Activated T-cell treated with anti-CD3 and anti-CD28 coated beads, Interleukin-2, amount 50 U/mL, for 1 hour (primary cell): ENCODE results near the gene RIMS4.

Experiments used
- DNase-seq: peaks from one replicate; pipeline ENCODE4 v3.0.0-alpha.2; 2020

RIMS4 gene

DNA sequence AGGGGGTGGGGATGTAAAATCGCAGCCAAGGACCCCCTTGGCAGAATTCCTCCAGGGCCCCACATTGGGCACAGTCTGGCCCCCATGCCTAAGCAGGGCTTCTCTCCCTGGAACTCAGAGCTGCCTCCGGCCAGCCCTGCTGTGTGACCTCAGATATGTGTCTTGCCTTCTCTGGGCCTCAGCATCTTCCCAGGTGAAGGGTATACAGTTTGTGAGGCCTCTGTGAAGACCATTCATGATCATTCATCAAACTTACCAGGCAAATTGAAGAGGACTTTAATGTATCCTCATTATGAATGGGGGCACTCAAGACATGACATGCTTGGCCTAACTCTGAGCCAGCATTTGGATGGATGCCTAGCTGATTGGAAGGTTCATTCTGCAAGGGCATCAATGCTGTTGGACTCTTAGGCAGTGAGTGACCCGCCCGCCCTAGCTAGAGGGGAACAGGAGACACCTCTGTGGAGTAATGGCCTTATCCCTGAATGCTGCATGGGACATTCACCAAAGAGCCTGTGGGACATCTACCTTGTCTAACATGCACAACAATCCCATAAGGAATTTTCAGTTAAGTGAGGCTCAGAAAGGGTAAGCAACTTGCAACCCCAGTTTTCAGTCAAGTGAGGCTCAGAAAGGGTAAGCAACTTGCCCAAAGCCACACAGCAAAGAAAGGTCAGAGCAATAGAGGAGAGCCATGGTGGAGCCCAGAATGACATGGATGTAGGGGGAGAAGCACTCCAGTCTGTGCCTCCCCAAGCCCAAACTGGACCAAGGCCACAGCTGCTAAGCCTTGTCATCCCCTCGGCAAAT is 94.6 kb downstream of the RIMS4 start:
- DNase-seq, result no peak

DNA sequence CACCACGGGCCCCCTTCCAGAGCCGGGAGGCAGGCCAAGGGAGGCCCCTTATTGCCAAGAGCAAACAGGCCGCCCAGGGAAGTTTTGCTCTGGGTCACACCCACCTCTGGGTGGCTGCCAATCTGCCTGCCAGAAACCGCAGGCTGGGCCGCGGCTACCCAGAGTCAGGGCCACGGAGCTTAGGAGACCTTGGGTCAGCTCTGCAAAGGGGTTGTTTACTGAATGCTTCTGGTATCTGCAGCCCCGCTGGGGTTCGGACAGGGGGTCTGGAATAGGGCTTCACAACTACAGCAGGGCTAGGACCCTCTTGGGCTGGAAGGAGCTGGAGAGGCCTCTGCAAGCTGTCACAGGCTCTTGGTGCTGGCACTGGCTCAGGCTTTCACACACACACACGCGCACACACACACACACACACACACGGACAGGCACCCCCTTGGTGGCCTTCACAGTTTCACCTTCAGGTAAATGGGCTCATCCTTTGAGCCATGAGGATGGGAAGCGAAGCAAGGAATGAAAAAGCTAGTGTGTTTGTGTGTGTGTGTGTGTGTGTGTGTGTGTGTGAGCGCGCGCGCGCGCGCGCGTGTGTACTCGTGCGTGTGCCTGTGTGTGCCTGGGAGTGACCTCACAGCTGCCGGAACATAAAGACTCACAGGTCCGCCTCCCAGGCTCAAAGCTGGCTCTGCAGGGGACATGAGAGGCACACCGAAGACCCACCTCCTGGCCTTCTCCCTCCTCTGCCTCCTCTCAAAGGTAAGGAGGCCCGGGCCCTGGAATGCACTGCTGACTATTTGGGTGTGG is 95.4 kb downstream of the RIMS4 start, which contains the start of gene CCN5:
Gene CCN5 (plus strand): TSS at position 669 of the 798 bp plus-strand sequence. CDS start 22 bp downstream, at position 691.
- no peak for DNase-seq

DNA sequence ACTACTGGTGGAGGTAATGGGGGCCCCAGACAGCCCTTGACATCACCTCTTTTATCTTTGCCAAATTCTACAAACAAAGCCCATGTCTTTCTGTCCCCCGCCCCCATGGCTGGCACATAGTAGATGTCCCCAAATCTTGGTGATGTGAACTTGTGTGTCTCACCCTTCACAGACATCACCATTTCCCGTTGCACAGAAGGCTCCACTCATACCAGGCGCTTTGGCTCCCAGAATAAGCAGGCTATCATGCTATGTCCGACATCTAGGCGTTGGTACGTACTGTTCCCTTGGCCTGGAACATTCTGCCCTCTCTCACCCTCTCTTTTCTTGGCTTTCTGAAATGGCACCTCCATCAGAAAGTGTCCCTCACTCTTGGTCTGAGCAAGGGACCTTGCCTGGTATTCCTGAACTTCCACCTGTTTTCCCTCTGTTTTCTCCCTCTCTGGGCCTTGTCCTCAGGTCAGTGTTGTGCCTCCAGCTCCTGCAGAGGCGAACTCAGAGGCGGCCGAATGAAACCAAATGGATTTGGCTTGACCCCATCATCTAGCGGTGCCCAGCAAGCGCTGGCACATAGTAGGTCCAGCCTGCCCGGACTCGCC is 96.1 kb downstream of the RIMS4 start:
- DNase-seq, result no peak

DNA sequence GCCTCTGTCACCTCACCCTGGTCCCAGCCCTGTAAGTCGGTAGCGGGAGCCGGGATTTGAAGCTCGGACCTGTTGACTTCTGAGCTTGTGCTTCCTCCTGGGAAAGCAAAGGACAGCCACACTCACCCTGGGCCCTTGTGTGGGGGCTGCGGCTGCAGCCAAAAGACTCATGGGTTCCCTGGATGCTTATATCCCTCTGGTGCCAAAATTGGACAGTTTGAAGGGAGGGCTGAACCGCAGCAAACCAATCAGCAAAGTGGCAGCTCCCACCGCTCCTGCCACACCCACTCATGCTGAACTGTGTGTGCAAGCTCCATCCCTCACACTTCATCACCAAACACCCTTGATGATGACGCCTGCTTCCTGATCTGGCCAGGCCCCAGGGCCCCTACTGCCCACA is 99.1 kb downstream of the RIMS4 start:
- no peak for DNase-seq

DNA sequence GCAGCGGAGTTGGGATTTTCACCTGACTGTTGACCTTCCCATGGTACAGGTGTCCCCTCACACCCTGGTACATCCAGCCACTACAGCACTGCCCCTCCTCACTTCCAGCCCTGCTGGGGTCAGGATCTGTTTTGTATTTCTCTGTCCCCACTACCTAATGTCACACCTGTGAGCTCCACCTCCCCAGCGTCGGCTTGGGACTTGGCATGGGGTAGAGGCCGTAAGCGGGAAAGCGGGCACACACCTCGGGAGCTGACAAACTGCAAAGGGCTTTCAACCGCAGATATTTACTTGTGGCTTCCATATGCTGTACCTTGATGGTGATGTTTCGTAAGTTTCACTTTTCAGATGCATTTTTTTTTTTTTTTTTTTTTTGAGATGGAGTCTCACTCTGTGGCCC is 100.5 kb downstream of the RIMS4 start:
- no peak for DNase-seq

DNA sequence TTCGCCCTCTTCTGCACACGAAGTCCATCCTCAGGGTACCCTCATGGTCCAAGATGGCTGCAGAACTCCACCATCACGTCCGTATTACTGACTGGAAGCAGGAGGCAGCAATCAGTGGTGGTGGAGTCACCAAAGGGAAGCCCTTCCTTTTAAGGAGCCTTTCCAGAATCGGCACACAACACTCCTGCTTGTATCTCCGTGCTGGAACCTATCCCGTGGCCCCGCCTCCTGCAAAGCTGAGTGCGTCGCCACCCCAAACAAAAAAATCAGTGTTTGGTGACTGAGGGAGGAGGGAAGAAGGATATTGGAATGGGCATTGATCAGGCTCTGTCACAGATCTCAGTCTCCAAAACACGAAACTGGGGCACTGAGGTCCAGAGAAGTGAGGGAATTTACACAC is 101.0 kb downstream of the RIMS4 start:
- no peak for DNase-seq

DNA sequence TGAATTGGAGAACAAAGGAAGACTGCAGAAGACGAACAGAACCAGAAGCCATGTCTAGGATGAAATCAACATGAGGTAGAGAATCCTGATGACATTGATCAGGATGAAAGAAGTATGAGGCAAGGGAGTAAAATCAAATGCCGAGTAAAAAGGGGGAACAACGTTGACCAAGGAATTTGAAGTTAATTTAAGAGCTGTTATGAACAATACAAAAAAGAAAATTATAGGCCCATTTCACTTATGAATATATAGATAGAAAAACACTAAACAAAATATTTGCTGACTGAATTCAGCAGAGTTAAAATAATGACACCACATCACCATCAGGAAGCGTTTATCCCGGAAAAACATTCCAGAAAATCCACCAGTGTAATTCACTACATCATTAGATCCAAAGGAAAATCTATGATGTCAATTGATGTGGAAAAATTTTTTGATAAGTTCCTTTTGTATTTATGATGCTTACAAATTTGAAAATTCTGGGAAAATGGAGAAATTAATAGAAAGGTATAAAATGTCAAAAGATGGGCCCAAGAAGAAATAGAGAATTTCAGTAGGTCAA is 103.2 kb downstream of the RIMS4 start:
- no peak for DNase-seq

DNA sequence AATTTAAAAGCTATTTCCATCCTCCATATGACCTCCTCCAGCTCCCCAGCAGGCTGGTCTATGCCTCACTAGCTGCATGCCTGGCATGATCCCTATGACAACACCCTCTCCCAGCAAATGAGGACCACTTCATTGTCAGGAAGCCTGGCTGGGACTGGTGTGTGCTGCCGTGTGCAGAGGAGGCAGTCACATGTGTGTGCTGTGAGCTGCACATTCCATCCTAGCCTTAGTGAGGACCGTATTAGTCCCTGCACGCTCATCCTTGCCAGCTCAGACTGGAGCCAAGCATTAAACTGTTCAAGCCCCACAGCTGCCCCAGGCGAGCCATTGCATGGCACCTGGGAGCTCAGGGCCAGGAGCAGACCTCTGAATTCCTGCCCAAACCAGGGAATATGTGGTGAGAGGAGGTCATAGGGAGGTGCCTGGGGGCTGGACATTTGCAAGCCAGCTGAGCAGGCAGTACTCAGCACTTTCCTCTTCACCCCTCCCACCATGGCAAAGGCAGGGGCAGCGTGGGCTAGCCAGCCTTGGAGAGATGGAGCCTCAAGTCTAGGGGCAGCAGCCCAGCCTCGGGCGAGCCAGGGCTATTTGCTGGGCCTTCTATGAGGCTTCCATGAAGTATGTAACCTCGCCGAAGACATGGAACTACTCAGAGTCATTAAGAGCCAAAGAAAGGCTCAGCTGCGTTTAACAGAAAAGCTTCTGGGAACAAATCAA is 103.9 kb downstream of the RIMS4 start:
- DNase-seq, result no peak

DNA sequence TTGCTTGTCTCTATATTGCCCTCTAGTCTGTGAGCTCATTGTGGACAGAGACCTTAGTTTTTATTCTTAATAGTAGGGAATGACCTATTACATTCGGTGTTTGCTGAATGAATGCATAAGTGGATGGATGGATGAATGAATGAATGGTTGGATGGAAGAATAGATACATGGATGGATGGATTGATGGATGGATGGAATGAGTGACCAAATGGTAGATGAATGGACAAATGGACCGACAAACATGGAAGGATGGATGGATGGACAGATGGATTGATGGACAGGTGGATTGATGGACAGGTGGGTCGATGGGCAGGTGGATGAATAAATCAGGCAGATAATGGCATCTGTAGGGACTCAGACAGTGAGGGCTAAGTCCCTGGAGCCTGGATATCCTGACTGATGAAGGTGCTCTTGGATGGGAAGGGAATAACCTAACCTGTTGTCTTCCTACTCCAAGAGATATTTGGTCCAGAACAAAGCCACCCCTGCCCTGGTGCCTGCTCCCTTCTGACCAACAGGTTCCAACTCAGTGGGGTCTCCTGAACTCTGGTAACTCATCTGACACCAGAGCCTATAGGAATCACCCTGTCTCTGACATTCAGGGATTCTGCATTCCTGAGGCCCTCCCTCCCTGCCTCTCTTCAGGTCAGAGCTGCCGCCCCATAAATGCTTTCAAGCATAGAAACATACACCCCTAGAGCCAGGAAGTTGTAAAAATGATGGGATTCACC is 104.8 kb downstream of the RIMS4 start:
- no peak for DNase-seq

DNA sequence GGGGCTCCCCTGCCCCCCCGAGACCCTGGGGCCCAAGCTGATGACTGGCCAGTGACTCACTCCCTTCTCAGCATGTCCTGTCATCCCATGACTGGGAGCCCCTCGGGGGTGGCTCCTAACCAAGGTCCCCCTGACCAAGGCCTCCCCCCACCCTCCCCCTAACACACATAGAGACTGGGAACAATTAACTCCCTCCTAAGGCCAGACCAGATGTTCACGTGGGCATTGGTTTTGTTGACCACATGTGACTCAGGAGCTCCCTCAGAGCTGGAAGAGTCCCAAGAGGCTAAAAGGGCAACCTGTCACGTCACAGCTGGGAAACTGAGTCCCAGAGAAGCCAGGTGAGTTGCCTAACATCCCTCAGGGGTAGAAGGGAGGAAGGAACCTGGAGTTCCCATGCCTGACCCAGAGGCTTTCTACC is 105.8 kb downstream of the RIMS4 start:
- no peak for DNase-seq

DNA sequence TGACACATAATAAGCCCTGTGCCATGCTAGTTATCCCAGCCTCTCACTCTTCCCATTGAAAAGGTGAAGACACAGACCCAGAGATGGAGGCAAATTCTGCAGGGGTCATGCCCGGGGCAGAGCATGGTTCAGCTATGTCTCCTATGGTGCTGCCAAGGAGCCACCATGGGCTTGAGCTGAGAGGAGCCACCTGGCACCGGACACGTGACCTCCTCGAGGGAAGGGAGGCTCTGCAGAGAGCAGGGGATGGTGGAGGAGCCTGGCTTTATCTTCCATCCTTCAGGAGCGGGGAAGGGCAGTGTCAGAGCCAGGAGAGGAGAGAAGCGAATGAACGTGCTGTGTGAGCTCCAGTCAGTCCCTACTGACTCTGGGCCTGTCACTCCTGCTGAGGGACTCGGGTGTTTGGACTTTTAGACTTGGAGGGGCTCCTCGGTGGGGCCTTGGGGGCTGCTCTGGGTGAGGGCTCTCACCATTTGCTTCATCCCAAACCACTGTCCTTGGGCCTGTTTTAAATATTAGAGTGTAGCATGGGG is 106.3 kb downstream of the RIMS4 start:
- no peak for DNase-seq

DNA sequence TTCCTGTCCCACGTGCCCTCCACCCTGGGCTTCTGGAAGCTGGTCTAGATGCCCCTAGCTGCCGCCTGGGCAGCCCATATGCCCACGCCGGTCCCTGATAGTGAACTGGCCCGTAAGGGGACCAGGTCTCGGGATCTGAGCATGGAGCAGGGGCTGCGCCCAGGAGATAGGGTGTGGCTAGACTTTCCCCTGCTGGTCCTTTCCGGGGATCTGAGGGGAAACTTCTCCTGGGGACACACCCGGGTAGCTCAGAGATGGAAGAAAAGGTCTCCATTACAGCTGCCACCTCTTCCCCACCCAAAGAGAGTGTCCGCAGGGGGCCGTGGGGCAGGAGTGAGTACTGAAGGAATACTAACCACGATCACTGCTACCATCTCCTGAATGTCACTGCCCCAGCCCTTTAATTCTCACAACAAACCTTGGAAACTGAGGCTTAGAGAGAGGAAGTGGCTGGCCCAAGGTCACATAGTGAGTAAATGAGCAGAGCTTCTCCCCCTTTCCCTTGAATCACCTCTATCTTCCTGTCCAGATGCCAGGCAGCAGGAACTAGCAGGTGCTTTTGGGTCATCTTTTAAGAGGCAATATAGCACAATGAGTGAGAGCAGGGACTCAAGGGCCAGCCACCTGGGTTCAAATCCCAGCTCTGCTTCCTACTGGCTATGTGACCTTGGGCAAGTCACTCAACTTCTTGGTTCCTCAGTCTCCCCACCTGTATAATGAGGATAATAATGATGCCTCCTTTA is 107.0 kb downstream of the RIMS4 start:
- no peak for DNase-seq

DNA sequence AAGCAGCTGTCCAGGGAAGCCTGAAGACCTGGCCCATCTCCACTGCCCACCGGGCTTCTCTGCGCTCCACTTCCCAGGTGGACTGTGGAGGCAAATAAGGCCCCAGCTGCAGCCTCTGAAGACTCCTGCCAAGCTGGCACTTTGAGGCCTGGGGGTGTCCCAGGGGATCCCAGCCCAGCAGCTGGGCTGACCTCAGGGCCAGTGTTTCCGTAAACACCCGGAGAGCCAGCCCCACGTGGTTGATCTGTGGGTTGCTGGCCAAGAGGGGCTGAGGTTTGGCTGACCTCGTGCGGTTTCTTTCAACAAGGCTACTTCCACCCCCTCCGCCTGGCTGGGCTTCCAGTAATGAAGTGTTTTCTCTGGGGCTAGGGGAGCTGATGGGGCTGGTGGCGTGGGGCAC is 107.6 kb downstream of the RIMS4 start:
- DNase-seq, result no peak

DNA sequence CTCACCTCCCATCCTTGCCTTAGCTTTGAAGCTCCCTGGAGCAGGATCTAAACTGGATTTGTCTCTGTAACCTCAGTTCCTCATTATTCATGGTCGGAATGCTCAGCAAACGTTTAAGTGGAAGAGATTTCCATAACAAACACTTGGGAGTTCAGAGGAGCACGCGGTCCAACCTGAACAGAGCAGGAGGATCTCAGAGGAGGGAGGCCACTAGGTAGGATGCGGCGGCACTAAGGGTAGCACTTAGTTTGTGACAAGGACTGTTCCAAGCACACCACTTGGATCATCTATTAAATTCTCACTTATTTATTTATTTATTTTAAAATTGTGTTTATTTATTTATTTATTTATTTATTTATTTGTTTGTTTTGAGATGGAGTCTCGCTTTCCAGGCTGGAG is 108.5 kb downstream of the RIMS4 start:
- no peak for DNase-seq
